Stimulated activated CD8-positive, alpha-beta memory T cell treated with anti-CD3 and anti-CD28 coated beads, Interleukin-12 subunit alpha, Interleukin-12 subunit beta, amount 100 ng/mL, for 24 hours (primary cell): ENCODE results near the gene PRRT3.
"Not testable (repeated sequence)": the region's sequence is repeated elsewhere in the genome, so short reads cannot be mapped to it uniquely, and the experiment has no call there.

Source experiments
- DNase-seq: peaks from one replicate; pipeline ENCODE4 v3.0.0-alpha.2; 2020; ENCODE audit errors: extremely low read depth

Gene PRRT3

GRCh38 chr3:9898467-9899241 is 53.6 kb downstream of the PRRT3 start:
- DNase-seq: no peak

- DNase-seq: no peak
These were observed 54.5 kb downstream of the PRRT3 start for GRCh38 chr3:9897408-9898372.

GRCh38 chr3:9896755-9897407 is 55.3 kb downstream of the PRRT3 start:
- DNase-seq: not testable (repeated sequence)

- DNase-seq: not testable (repeated sequence)
These were observed 56.5 kb downstream of the PRRT3 start for GRCh38 chr3:9895715-9896114.
